Measurements from ENCODE around the gene TPX2. TPM values are rescaled to one million over a fixed set of nuclear protein-coding genes. Genes with fewer than 3 reads are reported as not detected.
"Not testable (repeated sequence)": the region's sequence is repeated elsewhere in the genome, so short reads cannot be mapped to it uniquely, and the experiment has no call there.

TPX2 gene
- polyA plus RNA-seq, 3 donors: 38.2 to 61.1 (median 58.2) TPM

- DNase-seq (ENCODE audit: extremely low read depth in 1 of 11, low read depth in 9 of 11, low spot score in 4 of 11): peak; percentile 57 to 80 (median 77)
These were observed 83.6 kb downstream of the TPX2 start for GRCh38 chr20:31822421-31823330.

- DNase-seq (ENCODE audit: extremely low read depth in 1 of 11, low read depth in 9 of 11, low spot score in 4 of 11): no peak
These were observed 84.5 kb downstream of the TPX2 start for GRCh38 chr20:31823360-31824124.

GRCh38 chr20:31824125-31824485, 85.0 kb downstream of the TPX2 start:
- no peak for DNase-seq (ENCODE audit: extremely low read depth in 1 of 11, low read depth in 9 of 11, low spot score in 4 of 11)

GRCh38 chr20:31824554-31825313, 85.6 kb downstream of the TPX2 start:
- DNase-seq (ENCODE audit: extremely low read depth in 1 of 11, low read depth in 9 of 11, low spot score in 4 of 11): no peak

GRCh38 chr20:31826074-31826473, 87.0 kb downstream of the TPX2 start:
- no peak for DNase-seq (ENCODE audit: extremely low read depth in 1 of 11, low read depth in 9 of 11, low spot score in 4 of 11)

- DNase-seq (ENCODE audit: extremely low read depth in 1 of 11, low read depth in 9 of 11, low spot score in 4 of 11): no peak
These were observed 88.0 kb downstream of the TPX2 start for GRCh38 chr20:31827059-31827458.

GRCh38 chr20:31828016-31828415, 88.9 kb downstream of the TPX2 start:
- not testable (repeated sequence) for DNase-seq (ENCODE audit: extremely low read depth in 1 of 11, low read depth in 9 of 11, low spot score in 4 of 11)

- no peak for DNase-seq (ENCODE audit: extremely low read depth in 1 of 11, low read depth in 9 of 11, low spot score in 4 of 11)
These were observed 90.6 kb downstream of the TPX2 start for GRCh38 chr20:31829731-31830130.

GRCh38 chr20:31830406-31830981, 91.4 kb downstream of the TPX2 start:
- DNase-seq (ENCODE audit: extremely low read depth in 1 of 11, low read depth in 9 of 11, low spot score in 4 of 11): no peak

GRCh38 chr20:31831211-31831610, 92.1 kb downstream of the TPX2 start:
- no peak for DNase-seq (ENCODE audit: extremely low read depth in 1 of 11, low read depth in 9 of 11, low spot score in 4 of 11)

- DNase-seq (ENCODE audit: extremely low read depth in 1 of 11, low read depth in 9 of 11, low spot score in 4 of 11): no peak
These were observed 92.7 kb downstream of the TPX2 start for GRCh38 chr20:31831771-31832306.

GRCh38 chr20:31833130-31833930, 94.2 kb downstream of the TPX2 start:
- peak in 5 of 11 donors; percentile 49 to 60 (median 58) for DNase-seq (ENCODE audit: extremely low read depth in 1 of 11, low read depth in 9 of 11, low spot score in 4 of 11)

- DNase-seq (ENCODE audit: extremely low read depth in 1 of 11, low read depth in 9 of 11, low spot score in 4 of 11): no peak
These were observed 94.9 kb downstream of the TPX2 start for GRCh38 chr20:31833931-31834521.

GRCh38 chr20:31835554-31835953, 96.5 kb downstream of the TPX2 start:
- DNase-seq (ENCODE audit: extremely low read depth in 1 of 11, low read depth in 9 of 11, low spot score in 4 of 11): no peak

GRCh38 chr20:31835977-31836852, 97.1 kb downstream of the TPX2 start:
- no peak for DNase-seq (ENCODE audit: extremely low read depth in 1 of 11, low read depth in 9 of 11, low spot score in 4 of 11)

- no peak for DNase-seq (ENCODE audit: extremely low read depth in 1 of 11, low read depth in 9 of 11, low spot score in 4 of 11)
These were observed 97.9 kb downstream of the TPX2 start for GRCh38 chr20:31836853-31837608.
